Fibroblast of skin of right biceps (primary cell): ENCODE results near the gene ANTXR1.

Source experiments
- DNase-seq: peaks from one replicate; pipeline ENCODE4 v3.0.0-alpha.2; 2013

The ANTXR1 gene

GRCh38 chr2:69007169-69007568 lies 5.8 kb upstream of the ANTXR1 start:
- no peak for DNase-seq

- DNase-seq = peak; percentile 36
These were observed 5.4 kb upstream of the ANTXR1 start for GRCh38 chr2:69007603-69008002.

GRCh38 chr2:69010437-69011194 lies 2.4 kb upstream of the ANTXR1 start:
- DNase-seq = peak; percentile 67

- peak; percentile 28 for DNase-seq
These were observed 1.3 kb upstream of the ANTXR1 start for GRCh38 chr2:69011611-69012157.

- DNase-seq = no peak
These were observed 453 bp upstream of the ANTXR1 start for GRCh38 chr2:69012310-69013141.

GRCh38 chr2:69013840-69014821 lies 1.2 kb downstream of the ANTXR1 start:
- peak; percentile 59 for DNase-seq

- DNase-seq = peak; percentile 76
These were observed 4.1 kb downstream of the ANTXR1 start for GRCh38 chr2:69017080-69017479.

- peak; percentile 54 for DNase-seq
These were observed 4.9 kb downstream of the ANTXR1 start for GRCh38 chr2:69017835-69018234.

GRCh38 chr2:69018678-69019095 lies 5.7 kb downstream of the ANTXR1 start:
- peak; percentile 59 for DNase-seq

- DNase-seq = peak; percentile 15
These were observed 7.8 kb downstream of the ANTXR1 start for GRCh38 chr2:69020496-69021426.

GRCh38 chr2:69021727-69022126 lies 8.7 kb downstream of the ANTXR1 start:
- DNase-seq = no peak

- DNase-seq = no peak
These were observed 9.6 kb downstream of the ANTXR1 start for GRCh38 chr2:69022548-69022947.

- DNase-seq = no peak
These were observed 10.3 kb downstream of the ANTXR1 start for GRCh38 chr2:69023236-69023635.

GRCh38 chr2:69026026-69026425 lies 13.0 kb downstream of the ANTXR1 start:
- peak; percentile 28 for DNase-seq

- no peak for DNase-seq
These were observed 13.9 kb downstream of the ANTXR1 start for GRCh38 chr2:69026691-69027459.

- no peak for DNase-seq
These were observed 17.9 kb downstream of the ANTXR1 start for GRCh38 chr2:69030800-69031428.

GRCh38 chr2:69031466-69031865 lies 18.5 kb downstream of the ANTXR1 start:
- DNase-seq = no peak

GRCh38 chr2:69032336-69032735 lies 19.4 kb downstream of the ANTXR1 start:
- peak; percentile 74 for DNase-seq

GRCh38 chr2:69033461-69034095 lies 20.6 kb downstream of the ANTXR1 start:
- DNase-seq = no peak

- no peak for DNase-seq
These were observed 21.1 kb downstream of the ANTXR1 start for GRCh38 chr2:69034122-69034521.
